ENCODE measurements around the gene UBE2D4.
A peak's percentile ranks its signal among the peaks of the same experiment; 100 is the strongest.
"Not testable (repeated sequence)": the region's sequence is repeated elsewhere in the genome, so short reads cannot be mapped to it uniquely, and the experiment has no call there.

UBE2D4 gene

GRCh38 chr7:43914795-43915194 lies 11.4 kb upstream of the UBE2D4 start:
- no peak for DNase-seq

DNA sequence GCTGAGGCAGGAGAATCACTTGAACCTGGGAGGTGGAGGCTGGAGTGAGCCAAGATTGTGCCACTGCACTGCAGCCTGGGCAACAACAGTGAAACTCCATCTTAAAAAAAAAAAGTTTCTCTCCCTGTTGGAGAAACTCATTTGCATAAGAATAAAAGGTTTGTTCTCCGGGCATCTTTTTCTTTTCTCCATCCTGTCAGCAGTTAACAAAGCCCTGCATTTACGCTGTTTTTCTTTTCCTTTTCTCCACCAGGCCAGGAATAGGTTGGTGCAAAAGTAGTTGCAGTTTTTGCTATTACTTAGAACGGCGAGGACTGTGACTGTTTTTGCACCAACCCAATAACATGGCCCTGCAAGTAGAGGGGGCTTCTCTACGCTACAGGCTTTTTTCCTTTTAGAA lies 10.3 kb upstream of the UBE2D4 start:
- DNase-seq = no peak

DNA sequence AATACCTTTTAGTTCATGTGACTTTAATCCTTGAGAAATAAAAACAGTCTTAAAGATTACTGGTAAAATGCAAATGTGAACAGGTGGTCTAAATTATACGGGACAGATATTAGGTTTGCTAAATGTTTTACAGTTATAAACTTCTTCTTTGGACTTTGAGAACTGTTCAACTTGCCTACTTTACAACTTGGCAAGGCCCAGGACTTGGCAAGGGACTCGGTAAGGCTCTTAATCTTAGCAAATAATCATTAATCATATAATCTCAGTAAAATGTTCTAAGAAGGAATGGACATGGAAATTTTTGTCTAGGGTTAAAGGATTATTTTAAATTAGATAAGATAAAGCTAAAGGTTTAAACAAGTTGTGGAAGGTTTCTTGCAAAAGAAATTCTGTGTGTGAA lies 4.8 kb upstream of the UBE2D4 start:
- DNase-seq = no peak

- no peak for DNase-seq
Measured at GRCh38 chr7:43922726-43923125, 3.5 kb upstream of the UBE2D4 start.

DNA sequence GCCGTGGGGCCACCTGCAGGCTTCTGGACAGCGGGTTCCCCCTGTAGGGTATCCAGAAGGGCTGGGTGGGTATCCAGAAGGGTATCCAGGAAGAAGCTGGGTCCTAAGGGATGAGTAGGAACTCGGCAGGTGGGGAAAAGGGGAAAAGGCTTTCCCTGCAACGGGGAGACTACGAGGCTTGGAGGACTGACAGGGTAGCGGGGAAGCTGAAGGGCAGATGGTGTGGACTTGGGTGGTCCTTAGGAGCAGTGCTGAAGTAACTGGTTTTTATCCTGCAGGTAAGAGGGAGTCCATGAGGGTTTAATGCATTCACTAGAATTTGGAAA lies 525 bp downstream of the UBE2D4 start:
- DNase-seq = no peak

DNA sequence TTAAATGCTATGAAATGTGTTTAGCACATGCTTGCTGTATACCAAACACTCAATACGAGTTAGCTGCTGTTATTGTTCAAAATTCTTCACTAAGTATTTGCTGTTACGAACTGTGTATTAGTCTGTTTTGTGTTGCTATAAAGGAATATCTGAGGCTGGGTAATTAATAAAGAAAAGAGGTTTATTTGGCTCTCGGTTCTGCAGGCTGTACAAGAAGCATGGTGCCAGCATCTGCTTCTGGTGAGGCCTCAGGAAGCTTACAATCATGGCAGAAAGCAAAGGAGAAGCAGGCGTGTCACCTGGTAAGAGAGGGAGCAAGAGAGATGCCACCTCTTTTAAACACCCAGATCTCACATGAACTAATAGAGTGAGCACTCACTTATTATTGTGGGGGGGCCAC lies 1.6 kb downstream of the UBE2D4 start:
- DNase-seq = no peak

GRCh38 chr7:43929529-43930457 lies 3.6 kb downstream of the UBE2D4 start:
- no peak for DNase-seq

DNA sequence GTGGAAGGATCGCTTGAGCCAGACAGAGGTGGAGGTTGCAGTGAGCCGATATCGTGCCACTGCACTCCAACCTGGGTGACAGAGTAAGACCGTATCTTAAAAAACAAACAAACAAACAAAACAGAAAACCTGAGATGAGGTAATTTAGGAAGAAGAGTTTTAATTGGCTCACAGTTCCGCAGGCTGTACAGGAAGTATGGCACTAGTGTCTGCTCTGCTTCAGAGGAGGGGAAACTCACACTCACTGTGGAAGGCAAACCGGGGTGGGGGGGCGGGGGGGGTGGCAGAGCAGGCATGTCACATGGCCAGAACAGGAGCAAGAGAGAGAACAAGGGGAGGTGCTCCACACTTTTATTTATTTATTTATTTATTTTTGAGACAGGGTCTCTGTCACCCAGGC lies 5.1 kb downstream of the UBE2D4 start:
- no peak for DNase-seq

- DNase-seq = no peak
Measured at GRCh38 chr7:43933902-43934560, 7.8 kb downstream of the UBE2D4 start.

DNA sequence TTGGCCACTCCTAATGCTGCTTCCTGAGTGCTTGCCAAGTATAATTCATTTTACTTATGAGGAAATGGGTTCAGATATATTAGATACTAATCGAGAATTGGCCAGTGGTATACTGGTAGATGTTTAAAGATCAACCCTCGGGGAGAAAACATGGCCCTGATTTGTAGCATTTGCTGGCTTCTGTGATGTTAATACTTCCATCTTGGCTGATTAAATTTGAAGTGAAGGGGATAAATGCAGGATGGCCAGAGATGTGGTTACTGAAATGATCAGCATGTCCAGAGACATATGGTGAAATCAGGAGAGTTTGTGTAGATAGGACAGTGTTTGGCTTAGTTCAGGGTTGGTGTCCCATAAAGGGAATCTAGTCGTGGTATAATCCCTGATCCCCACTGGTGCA lies 11.2 kb downstream of the UBE2D4 start:
- DNase-seq = no peak

GRCh38 chr7:43938892-43939482 lies 12.8 kb downstream of the UBE2D4 start:
- DNase-seq = no peak

- DNase-seq = peak in 1 of 2 experiments; percentile 17
Measured at GRCh38 chr7:43942250-43942649, 16.0 kb downstream of the UBE2D4 start.

DNA sequence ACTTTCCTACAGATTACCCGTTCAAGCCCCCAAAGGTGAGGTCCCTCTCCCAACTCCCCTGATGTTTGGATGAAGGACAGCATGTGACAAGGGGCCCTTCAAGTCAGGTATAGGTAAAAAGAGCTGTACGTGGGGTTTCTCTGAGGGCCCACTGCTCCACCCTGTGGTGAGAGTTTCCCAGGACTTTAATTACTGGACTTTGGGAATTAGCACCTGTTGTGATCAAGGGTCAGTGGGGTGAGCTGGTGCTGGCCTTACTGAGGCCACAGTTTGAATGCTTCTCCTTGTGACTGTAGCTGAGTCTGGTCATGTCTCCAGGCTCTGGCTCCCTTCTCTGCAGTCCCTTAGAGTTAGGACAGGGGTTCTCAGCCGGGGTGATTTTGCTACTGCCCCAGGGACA lies 16.8 kb downstream of the UBE2D4 start:
- DNase-seq = peak in 1 of 2 experiments; percentile 12

- no peak for DNase-seq
Measured at GRCh38 chr7:43943417-43944187, 17.4 kb downstream of the UBE2D4 start.

GRCh38 chr7:43944286-43944685 lies 18.1 kb downstream of the UBE2D4 start:
- peak in 1 of 2 experiments; percentile 31 for DNase-seq

- no peak for DNase-seq
Measured at GRCh38 chr7:43952028-43952427, 25.8 kb downstream of the UBE2D4 start.

DNA sequence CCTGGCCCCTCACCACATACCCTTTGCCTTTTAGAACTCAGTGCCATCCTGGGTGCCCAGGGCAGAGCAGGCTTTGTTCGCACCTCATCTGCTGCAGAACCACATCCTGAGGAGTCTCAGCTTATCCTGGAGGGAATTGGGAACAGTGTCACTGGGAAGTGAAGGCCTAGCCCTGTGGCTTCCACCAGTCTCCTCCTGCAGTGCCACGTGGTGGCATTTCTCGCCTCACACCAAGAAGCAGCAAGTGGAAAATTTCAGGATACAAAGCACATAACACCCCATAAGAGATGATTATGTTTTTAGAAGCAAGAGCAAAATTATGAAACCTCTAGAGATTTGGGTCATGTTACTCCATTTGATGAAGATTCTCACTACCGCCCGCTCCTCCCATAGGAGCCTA lies 26.8 kb downstream of the UBE2D4 start:
- no peak for DNase-seq

DNA sequence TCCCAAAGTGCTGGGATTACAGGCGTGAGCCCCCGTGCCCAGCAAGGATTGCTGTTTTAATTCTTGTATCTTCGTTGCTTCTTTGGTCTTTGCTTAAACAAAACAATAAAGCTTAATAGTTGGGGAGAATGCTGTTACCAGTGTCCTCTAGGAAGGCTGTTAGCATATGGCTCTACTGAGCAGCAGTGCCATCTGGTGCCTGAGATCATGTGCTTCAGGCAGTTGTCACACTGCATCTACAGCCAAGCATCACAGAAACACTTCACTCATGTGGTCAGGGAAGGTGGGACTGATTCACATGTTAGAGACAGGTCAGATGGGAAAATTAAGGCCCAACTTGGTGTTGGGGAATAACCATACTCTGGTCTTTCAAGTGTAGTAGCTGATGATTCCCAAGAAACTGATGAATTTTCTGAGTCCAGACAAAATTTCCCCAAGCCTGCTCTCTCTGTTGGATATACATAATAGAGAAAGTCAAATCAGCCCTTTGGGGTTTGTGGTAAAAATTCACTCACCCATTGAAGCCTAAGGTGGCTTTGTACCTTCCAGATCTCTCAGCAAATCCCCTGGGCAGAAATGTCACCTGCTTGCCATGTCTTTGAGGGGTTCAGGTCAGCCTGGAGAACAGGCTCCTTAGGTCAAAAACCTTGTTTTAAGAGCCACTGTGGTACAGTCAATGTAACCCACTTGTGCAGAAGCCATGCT lies 28.4 kb downstream of the UBE2D4 start:
- peak; percentile 52 to 67 for DNase-seq

GRCh38 chr7:43956027-43956426 lies 29.8 kb downstream of the UBE2D4 start:
- DNase-seq = no peak

DNA sequence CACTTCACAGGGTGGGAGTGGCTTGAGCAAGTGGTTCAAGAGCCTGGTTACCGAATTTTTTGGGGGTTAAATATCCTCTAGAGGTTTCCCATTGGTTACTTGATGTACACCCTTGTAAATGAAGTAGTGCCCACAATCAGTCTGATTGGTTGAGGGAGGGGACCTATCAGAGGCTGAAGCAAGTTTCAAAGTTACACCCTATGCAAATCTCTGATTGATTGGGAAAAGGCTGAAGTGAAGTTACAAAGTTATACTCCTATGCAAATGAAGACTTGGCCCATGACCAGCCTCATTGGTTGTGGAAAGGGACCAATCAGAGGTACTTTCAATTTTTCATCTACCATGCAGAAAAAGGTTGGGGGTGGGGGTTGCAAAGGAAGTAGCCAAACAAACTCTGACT lies 34.7 kb downstream of the UBE2D4 start:
- no peak for DNase-seq

GRCh38 chr7:43966392-43966791 lies 40.2 kb downstream of the UBE2D4 start:
- not testable (repeated sequence) for DNase-seq
